NB4 (cell line): Measurements from ENCODE around the gene AJUBA.
A peak's percentile ranks its signal among the peaks of the same experiment; 100 is the strongest.
"Not testable (repeated sequence)": the region's sequence is repeated elsewhere in the genome, so short reads cannot be mapped to it uniquely, and the experiment has no call there.

Experiments used
- DNase-seq: peaks from one replicate; pipeline ENCODE4 v3.0.0; 2010; ENCODE audit warnings: low read depth
- H3K4me3 ChIP-seq: one replicate; pipeline ENCODE4 v1.5.1; 2011; ENCODE audit warnings: mild to moderate bottlenecking, low read depth, low read length, moderate library complexity
- CTCF ChIP-seq: IDR thresholded peaks from one replicate; pipeline ENCODE4 v1.5.1; 2012; ENCODE audit warnings: low read depth, low read length
- MAX ChIP-seq: IDR thresholded peaks from 2 replicates; pipeline ENCODE4 v1.6.1; 2011; ENCODE audit warnings: low read depth, low read length
- MYC ChIP-seq: IDR thresholded peaks from 2 replicates; pipeline ENCODE4 v1.6.1; 2011; ENCODE audit warnings: low read depth, low read length
- POLR2A ChIP-seq: IDR thresholded peaks from 2 replicates; pipeline ENCODE4 v1.6.1; 2011; ENCODE audit warnings: mild to moderate bottlenecking; ENCODE audit not compliant: insufficient read length; ENCODE audit errors: extremely low read depth

The AJUBA gene

GRCh38 chr14:23008831-23009230 is 26.5 kb upstream of the AJUBA start:
- peak overlapping the region; percentile 80 for H3K4me3 ChIP-seq
- TF ChIP-seq CTCF: no peak
- no peak for TF ChIP-seq POLR2A
- no peak for TF ChIP-seq MYC
- TF ChIP-seq MAX: no peak
- peak; percentile 70 for DNase-seq

GRCh38 chr14:23006544-23007419 is 24.4 kb upstream of the AJUBA start:
- peak; percentile 98 for DNase-seq
- peak overlapping the region; percentile 65 for H3K4me3 ChIP-seq
- TF ChIP-seq POLR2A: peak; percentile 93
- peak; percentile 91 for TF ChIP-seq MYC
- peak; percentile 83 for TF ChIP-seq MAX
- no peak for TF ChIP-seq CTCF

GRCh38 chr14:23006188-23006534 is 23.8 kb upstream of the AJUBA start:
- no peak for TF ChIP-seq MYC
- no peak for TF ChIP-seq MAX
- no peak for TF ChIP-seq CTCF
- TF ChIP-seq POLR2A: no peak
- DNase-seq: no peak
- peak overlapping the region; percentile 61 for H3K4me3 ChIP-seq

- TF ChIP-seq MYC (no peak), POLR2A (no peak), CTCF (no peak), MAX (no peak)
- peak overlapping the region; percentile 61 for H3K4me3 ChIP-seq
- DNase-seq: peak; percentile 22
These were observed 23.3 kb upstream of the AJUBA start for GRCh38 chr14:23005451-23006187.

- H3K4me3 ChIP-seq, DNase-seq: not testable (repeated sequence)
These were observed 21.9 kb upstream of the AJUBA start for GRCh38 chr14:23004274-23004673.

GRCh38 chr14:23002592-23002991 is 20.2 kb upstream of the AJUBA start:
- TF ChIP-seq CTCF: no peak
- no peak for TF ChIP-seq POLR2A
- TF ChIP-seq MYC: no peak
- TF ChIP-seq MAX: no peak
- DNase-seq: no peak
- no peak overlapping the region for H3K4me3 ChIP-seq
